ENCODE data around the gene AVEN.

- TF ChIP-seq POLR2A (IDR thresholded peaks at IDR 0.05; ENCODE audit: low read depth, low read length) (no peak), GATA2 (IDR thresholded peaks at IDR 0.05; ENCODE audit: insufficient read depth, insufficient read length, low read depth, low read length) (no peak), MAX (IDR thresholded peaks at IDR 0.05; ENCODE audit: insufficient read depth, insufficient read length) (no peak), FOS (IDR thresholded peaks at IDR 0.05; ENCODE audit: borderline replicate concordance, insufficient read depth, low read length) (no peak), MYC (IDR thresholded peaks at IDR 0.05; ENCODE audit: low read depth, low read length) (no peak), JUN (IDR thresholded peaks at IDR 0.05; ENCODE audit: borderline replicate concordance, insufficient read depth, insufficient read length, low read depth) (no peak), EZH2 (IDR thresholded peaks at IDR 0.05; ENCODE audit: borderline replicate concordance, low read depth, low read length, severe bottlenecking) (no peak)
- TF ChIP-seq, protein P1, sequence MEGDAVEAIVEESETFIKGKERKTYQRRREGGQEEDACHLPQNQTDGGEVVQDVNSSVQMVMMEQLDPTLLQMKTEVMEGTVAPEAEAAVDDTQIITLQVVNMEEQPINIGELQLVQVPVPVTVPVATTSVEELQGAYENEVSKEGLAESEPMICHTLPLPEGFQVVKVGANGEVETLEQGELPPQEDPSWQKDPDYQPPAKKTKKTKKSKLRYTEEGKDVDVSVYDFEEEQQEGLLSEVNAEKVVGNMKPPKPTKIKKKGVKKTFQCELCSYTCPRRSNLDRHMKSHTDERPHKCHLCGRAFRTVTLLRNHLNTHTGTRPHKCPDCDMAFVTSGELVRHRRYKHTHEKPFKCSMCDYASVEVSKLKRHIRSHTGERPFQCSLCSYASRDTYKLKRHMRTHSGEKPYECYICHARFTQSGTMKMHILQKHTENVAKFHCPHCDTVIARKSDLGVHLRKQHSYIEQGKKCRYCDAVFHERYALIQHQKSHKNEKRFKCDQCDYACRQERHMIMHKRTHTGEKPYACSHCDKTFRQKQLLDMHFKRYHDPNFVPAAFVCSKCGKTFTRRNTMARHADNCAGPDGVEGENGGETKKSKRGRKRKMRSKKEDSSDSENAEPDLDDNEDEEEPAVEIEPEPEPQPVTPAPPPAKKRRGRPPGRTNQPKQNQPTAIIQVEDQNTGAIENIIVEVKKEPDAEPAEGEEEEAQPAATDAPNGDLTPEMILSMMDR (IDR thresholded peaks at IDR 0.05; ENCODE audit: extremely low read depth in 1 of 2, insufficient read depth in 1 of 2, low read depth in 1 of 2, low read length in 2 of 2), result no peak
Observed at GRCh38 chr15:33955945-33956344, 83.1 kb downstream of the AVEN start.

Measured in endothelial cell of umbilical vein (primary cell).